Activated CD8-positive, alpha-beta T cell treated with anti-CD3 and anti-CD28 coated beads, Interleukin-2, amount 10 ng/mL, durations not matched to agents 7 days and 5 days (primary cell): Measurements from ENCODE around the gene COPE. TPM values are rescaled to one million over a fixed set of nuclear protein-coding genes. Genes with fewer than 3 reads are reported as not detected.

ENCODE experiments used
- total RNA-seq, 2 experiments: library from RNA; stranded (reverse); gene quantifications; one replicate each; pipeline ENCODE4 v1.2.3, GENCODE V29; 2021

Gene COPE
- total RNA-seq, 2 experiments from 2014 or later: 248 to 264 TPM

Other genes starting within 250 kb of the COPE start
- gene CRTC1, start 235.7 kb downstream of the COPE start, total RNA-seq: 1 to 10 TPM; 7.0 to 8.0 TPM
- not detected for gene COMP, start 128.1 kb downstream of the COPE start, total RNA-seq
- gene UPF1, start 87.4 kb downstream of the COPE start, total RNA-seq: 10 to 100 TPM; 81.8 to 84.0 TPM
- gene CERS1, start 23.2 kb downstream of the COPE start, total RNA-seq: not detected
- 10 to 100 TPM; 56.1 to 57.3 TPM for gene DDX49, start 328 bp upstream of the COPE start, total RNA-seq
- not detected for gene HOMER3, start 21.8 kb upstream of the COPE start, total RNA-seq
- 100 to 1,000 TPM; 123 to 124 TPM for gene SUGP2, start 114.1 kb upstream of the COPE start, total RNA-seq
- 10 to 100 TPM; 33.4 to 35.4 TPM for gene ARMC6, start 114.2 kb upstream of the COPE start, total RNA-seq
- 10 to 100 TPM; 20.1 to 20.2 TPM for gene SLC25A42, start 144.6 kb upstream of the COPE start, total RNA-seq
- gene TMEM161A, start 219.1 kb upstream of the COPE start, total RNA-seq: 10 to 100 TPM; 20.3 to 22.8 TPM